Epithelial cell of esophagus (primary cell): ENCODE results near the gene GALNT17.

Experiments
- DNase-seq: peaks from one replicate; pipeline ENCODE4 v3.0.0; 2010; ENCODE audit warnings: low read depth
- H3K4me3 ChIP-seq: 2 replicates; pipeline ENCODE4 v1.5.1; 2011; ENCODE audit warnings: mild to moderate bottlenecking, low read length, control low read depth
- TF ChIP-seq, protein P1 (sequence below): IDR thresholded peaks from 2 replicates; pipeline ENCODE4 v1.5.1; 2011; ENCODE audit warnings: low read depth, mild to moderate bottlenecking, low read length, control low read depth, inconsistent platforms; ENCODE audit not compliant: insufficient read depth; ENCODE audit errors: missing control alignments

The GALNT17 gene

DNA sequence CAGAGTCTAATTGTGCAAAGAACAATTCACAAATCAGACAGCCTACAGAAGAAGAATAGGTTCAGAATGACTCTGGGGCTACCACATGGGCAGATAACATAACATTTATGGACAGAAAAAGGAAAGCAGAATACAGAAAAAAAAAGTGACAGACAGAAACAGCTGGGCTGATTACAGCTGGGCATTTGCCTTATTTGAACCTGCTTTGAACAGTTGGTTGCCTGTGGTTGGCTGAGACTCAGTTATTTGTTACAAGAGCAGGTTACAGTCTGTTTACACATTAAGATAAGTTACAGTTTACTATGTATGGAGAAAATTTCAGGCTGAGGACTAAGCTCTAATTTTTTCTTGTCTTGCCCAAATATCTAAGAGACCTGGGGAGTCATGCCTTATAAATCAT lies 327.2 kb downstream of the GALNT17 start:
- H3K4me3 ChIP-seq = no peak overlapping the region
- TF ChIP-seq, protein P1, sequence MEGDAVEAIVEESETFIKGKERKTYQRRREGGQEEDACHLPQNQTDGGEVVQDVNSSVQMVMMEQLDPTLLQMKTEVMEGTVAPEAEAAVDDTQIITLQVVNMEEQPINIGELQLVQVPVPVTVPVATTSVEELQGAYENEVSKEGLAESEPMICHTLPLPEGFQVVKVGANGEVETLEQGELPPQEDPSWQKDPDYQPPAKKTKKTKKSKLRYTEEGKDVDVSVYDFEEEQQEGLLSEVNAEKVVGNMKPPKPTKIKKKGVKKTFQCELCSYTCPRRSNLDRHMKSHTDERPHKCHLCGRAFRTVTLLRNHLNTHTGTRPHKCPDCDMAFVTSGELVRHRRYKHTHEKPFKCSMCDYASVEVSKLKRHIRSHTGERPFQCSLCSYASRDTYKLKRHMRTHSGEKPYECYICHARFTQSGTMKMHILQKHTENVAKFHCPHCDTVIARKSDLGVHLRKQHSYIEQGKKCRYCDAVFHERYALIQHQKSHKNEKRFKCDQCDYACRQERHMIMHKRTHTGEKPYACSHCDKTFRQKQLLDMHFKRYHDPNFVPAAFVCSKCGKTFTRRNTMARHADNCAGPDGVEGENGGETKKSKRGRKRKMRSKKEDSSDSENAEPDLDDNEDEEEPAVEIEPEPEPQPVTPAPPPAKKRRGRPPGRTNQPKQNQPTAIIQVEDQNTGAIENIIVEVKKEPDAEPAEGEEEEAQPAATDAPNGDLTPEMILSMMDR = no peak
- DNase-seq = no peak

DNA sequence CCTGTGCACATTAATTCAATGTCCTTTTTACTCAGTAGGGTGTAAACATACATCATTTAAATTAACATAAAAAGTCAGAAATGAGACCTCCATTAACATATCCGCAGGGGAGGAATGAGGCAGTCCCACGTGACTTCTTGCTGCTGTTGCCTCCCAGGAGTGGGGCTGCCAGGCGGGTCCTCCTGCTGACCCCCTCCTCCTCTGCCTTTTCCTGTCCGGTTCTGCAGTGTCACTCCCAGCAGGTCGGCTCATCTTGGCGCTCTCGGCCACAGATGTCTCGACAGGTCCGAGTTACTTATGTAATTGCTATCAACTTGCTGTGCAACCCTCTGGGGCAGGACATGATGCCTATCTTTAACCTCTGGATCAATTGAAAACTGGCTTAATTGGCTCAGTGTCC lies 329.6 kb downstream of the GALNT17 start:
- TF ChIP-seq, protein P1 = no peak
- no peak overlapping the region for H3K4me3 ChIP-seq
- no peak for DNase-seq

DNA sequence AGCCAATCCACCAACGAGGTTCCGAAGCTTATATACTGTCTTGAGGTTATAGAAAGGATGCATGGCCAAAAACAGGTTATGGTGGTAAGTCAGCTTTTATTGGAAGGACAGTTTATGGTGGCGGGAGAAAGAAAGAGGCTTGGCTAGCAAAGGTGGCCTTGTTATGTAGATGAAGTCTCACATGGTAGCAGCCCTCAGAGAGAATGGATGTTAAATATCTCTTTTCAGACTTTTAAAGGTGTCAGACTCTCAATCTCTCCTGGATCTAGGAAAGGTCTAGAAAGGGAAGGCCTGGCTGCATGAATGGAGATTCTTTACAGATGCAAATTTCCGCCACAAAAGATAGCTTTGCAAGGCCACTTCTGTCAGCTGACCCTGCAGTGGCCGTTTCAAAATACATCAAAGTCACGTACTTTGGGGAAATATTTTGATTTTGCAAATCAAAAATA lies 333.8 kb downstream of the GALNT17 start:
- DNase-seq = no peak
- H3K4me3 ChIP-seq = no peak overlapping the region
- TF ChIP-seq, protein P1 = no peak

DNA sequence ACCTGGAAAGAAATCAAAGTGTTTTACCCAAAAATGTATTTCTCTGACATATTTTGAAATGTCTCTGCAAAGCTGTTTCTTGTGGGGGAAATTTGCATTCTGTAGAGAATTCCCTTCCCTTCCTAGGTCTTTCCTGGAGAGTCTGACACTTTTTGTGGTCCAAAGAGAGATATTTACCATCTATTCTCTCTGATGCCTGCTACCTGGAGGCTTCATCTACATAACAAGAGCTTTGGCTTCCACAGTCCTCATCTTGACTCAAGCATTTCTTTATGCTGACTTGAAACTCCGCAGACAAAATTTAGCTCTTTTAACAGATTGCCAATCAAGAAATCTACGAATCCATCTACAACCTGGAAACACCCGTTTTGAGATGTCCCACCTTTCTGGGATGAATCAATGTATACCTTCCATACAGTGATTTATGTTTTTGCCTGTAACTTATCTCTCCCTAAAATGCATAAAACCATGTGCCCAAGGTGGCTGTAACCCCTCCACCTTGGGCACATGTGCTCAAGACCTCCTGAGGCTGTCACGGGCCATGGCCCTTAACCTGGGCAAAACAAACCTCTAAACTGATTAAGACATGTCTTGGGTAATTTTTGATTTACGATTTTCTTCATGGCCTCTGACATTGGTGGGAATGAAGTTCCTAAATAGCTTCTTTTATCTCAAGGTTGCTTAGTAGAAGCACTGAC lies 334.7 kb downstream of the GALNT17 start:
- no peak for DNase-seq
- TF ChIP-seq, protein P1 = no peak
- H3K4me3 ChIP-seq = no peak overlapping the region

DNA sequence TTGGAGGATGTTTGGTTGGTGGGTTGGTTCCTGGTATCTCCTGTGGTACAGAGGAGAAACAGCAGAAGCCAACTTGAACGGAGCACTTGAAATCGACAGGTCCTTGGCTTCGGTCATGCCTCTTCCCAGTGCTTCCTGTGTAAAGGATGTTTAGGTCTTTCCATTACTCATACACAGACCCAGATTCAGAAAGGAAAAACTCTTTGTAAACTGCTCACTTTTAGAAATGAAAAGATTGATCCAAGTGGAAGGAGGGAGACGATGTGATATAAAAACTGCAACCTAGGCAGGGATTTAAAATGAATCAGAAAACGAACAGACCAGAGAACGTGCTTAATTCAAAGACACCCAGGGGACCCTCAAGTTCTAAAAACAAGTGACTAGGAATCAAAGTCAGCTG lies 338.4 kb downstream of the GALNT17 start:
- no peak for DNase-seq
- TF ChIP-seq, protein P1 = no peak
- H3K4me3 ChIP-seq = no peak overlapping the region

DNA sequence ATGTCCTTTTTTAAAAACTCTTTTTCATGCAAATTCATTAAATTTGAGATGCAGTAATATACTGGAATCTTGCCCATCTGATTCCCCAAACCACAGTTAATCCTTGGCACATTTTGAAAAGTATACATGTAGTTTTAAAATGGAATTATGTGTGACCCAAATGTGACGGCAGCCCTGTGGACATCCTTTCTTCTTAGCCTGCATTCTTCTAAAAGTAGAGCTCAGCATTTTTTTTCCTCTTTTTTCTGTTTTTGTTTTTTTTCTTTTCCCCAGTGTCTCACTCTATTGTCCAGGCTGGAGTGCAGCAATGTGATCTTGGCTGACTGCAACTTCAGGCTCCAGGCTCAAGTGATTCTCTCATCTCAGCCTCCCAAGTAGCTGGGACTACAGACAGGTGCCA lies 338.9 kb downstream of the GALNT17 start:
- DNase-seq = no peak
- TF ChIP-seq, protein P1 = no peak
- H3K4me3 ChIP-seq = no peak overlapping the region

DNA sequence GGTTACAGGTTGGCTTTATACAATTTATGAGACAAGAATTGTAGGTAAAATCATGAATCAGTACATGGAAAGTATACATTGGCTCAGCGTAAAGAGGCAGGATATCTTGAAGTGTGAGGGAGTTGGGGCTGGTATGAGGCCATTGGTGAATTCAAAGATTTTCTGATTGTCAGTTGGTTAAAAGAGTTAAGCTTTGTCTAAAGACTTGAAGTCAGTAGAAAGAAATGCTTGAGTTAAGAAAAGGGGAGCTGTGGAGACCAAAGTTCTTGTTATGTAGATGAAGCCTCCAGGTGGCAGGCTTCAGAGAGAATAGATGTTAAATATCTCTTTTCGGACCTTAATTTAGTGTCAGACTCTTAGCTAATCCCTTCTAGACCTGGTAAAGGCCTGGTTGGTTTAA lies 341.0 kb downstream of the GALNT17 start:
- H3K4me3 ChIP-seq = no peak overlapping the region
- TF ChIP-seq, protein P1 = no peak
- no peak for DNase-seq
